ENCODE data around the gene CBLC. TPM values are rescaled to one million over a fixed set of nuclear protein-coding genes. Genes with fewer than 3 reads are reported as not detected.

The CBLC gene
- total RNA-seq, 1 experiment from 2014 or later = 20.5 TPM

GRCh38 chr19:44737238-44738071, 40.2 kb upstream of the CBLC start:
- POLR2A ChIA-PET = interaction anchor here (1.0 kb wide), 1 partner anchor 15 kb away, joined by 3 read pairs; no protein-coding TSS in a partner anchor
- no peaks in the 10 kb centered on the region for H3K9me3 Mint-ChIP-seq
- no peak for TF ChIP-seq ZNF121 (CRISPR knock-in tag; IDR thresholded peaks at IDR 0.05)
- TF ChIP-seq ZNF138 (CRISPR knock-in tag; conservative IDR thresholded peaks at IDR 0.05) = no peak
- TF ChIP-seq, protein P1, sequence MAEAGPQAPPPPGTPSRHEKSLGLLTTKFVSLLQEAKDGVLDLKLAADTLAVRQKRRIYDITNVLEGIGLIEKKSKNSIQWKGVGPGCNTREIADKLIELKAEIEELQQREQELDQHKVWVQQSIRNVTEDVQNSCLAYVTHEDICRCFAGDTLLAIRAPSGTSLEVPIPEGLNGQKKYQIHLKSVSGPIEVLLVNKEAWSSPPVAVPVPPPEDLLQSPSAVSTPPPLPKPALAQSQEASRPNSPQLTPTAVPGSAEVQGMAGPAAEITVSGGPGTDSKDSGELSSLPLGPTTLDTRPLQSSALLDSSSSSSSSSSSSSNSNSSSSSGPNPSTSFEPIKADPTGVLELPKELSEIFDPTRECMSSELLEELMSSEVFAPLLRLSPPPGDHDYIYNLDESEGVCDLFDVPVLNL (CRISPR knock-in tag; IDR thresholded peaks at IDR 0.05; ENCODE audit: borderline replicate concordance, low read depth) = no peak
- no peak for TF ChIP-seq TP53 (CRISPR knock-in tag; IDR thresholded peaks at IDR 0.05)
- no peak for TF ChIP-seq ELF4 (CRISPR knock-in tag; IDR thresholded peaks at IDR 0.05; ENCODE audit: low read depth)
- peaks cover 17% of the 10 kb centered on the region for H3K27me3 Mint-ChIP-seq (ENCODE audit: low read depth)
- ATAC-seq = 0 out of 2 replicates have a peak, but pooled peaks have one; percentile 29
- no peak overlapping the region for H3K27ac Mint-ChIP-seq
- DNase-seq (ENCODE audit: low spot score) = no peak
- H3K4me1 Mint-ChIP-seq = peaks cover 13% of the 10 kb centered on the region
- no peaks in the 10 kb centered on the region for H3K36me3 Mint-ChIP-seq
- CTCF ChIA-PET = interaction anchor here (1.7 to 4.5 kb wide), 2 partner anchors 14 to 33 kb away, joined by 14 to 23 read pairs; no protein-coding TSS in a partner anchor
- H3K4me3 Mint-ChIP-seq = no peak overlapping the region

DNA sequence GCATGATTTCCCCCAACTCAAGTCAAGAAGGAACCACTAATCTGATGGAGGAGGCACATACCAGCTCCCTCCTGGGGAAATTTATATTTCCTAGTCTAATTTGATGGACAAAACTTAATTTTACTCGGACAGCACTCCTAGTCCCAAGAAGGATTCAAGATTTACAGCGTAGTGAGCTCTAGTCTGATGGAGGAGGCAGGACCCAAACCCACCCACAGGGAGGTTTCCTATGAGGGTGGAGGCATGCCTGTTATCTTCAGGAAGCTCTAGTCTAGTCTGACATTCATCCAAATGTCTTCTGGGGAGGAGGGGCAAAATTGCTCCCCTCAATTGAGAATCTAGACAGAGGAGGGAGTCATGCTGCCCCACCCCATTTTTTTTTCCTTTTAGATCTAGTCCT, 39.6 kb upstream of the CBLC start:
- Mint-ChIP-seq H3K9me3 (no peaks in the 10 kb centered on the region), H3K27me3 (ENCODE audit: low read depth) (peaks cover 17% of the 10 kb centered on the region), H3K36me3 (no peaks in the 10 kb centered on the region), H3K4me1 (peaks cover 17% of the 10 kb centered on the region), H3K27ac (no peak overlapping the region), H3K4me3 (no peak overlapping the region)
- no peak for ATAC-seq
- POLR2A ChIA-PET = no interaction called here
- TF ChIP-seq ZNF396 (CRISPR knock-in tag; IDR thresholded peaks at IDR 0.05; ENCODE audit: borderline replicate concordance) = no peak
- TF ChIP-seq ZNF671 (CRISPR knock-in tag; IDR thresholded peaks at IDR 0.05) = no peak
- TF ChIP-seq CBFB (CRISPR knock-in tag; IDR thresholded peaks at IDR 0.05; ENCODE audit: low read depth) = no peak
- no peak for TF ChIP-seq GABPB1 (CRISPR knock-in tag; IDR thresholded peaks at IDR 0.05)
- TF ChIP-seq ZSCAN18 (CRISPR knock-in tag; IDR thresholded peaks at IDR 0.05) = no peak
- TF ChIP-seq AR (CRISPR knock-in tag; IDR thresholded peaks at IDR 0.05) = no peak
- no peak for TF ChIP-seq ETV6 (CRISPR knock-in tag; IDR thresholded peaks at IDR 0.05)
- CTCF ChIA-PET = interaction anchor here (0.9 to 4.5 kb wide), 4 partner anchors 14 to 49 kb away, joined by 3 to 23 read pairs (median 13); no protein-coding TSS in a partner anchor
- no peak for DNase-seq (ENCODE audit: low spot score)

GRCh38 chr19:44738603-44739558, 38.8 kb upstream of the CBLC start:
- no peak overlapping the region for H3K4me3 Mint-ChIP-seq
- peaks cover 17% of the 10 kb centered on the region for H3K4me1 Mint-ChIP-seq
- no peak overlapping the region for H3K27ac Mint-ChIP-seq
- no peaks in the 10 kb centered on the region for H3K36me3 Mint-ChIP-seq
- H3K27me3 Mint-ChIP-seq (ENCODE audit: low read depth) = peaks cover 17% of the 10 kb centered on the region
- no peak for DNase-seq (ENCODE audit: low spot score)
- ATAC-seq = no peak
- POLR2A ChIA-PET = no interaction called here
- no peaks in the 10 kb centered on the region for H3K9me3 Mint-ChIP-seq
- CTCF ChIA-PET = interaction anchor here (0.9 to 4.5 kb wide), 6 partner anchors 10 to 50 kb away, joined by 3 to 23 read pairs (median 4); no protein-coding TSS in a partner anchor
- TF ChIP-seq RORB (CRISPR knock-in tag; IDR thresholded peaks at IDR 0.05) (no peak), CBFB (CRISPR knock-in tag; IDR thresholded peaks at IDR 0.05; ENCODE audit: low read depth) (no peak), GABPB1 (CRISPR knock-in tag; IDR thresholded peaks at IDR 0.05) (peak; percentile 44; the same call in 1 of the 2 replicates), SMAD3 (CRISPR knock-in tag; IDR thresholded peaks at IDR 0.05; ENCODE audit: borderline replicate concordance) (no peak), MYBL2 (CRISPR knock-in tag; IDR thresholded peaks at IDR 0.05) (no peak)
